ENCODE measurements around the gene C3.
"Not testable (repeated sequence)": the region's sequence is repeated elsewhere in the genome, so short reads cannot be mapped to it uniquely, and the experiment has no call there.

Gene C3

DNA sequence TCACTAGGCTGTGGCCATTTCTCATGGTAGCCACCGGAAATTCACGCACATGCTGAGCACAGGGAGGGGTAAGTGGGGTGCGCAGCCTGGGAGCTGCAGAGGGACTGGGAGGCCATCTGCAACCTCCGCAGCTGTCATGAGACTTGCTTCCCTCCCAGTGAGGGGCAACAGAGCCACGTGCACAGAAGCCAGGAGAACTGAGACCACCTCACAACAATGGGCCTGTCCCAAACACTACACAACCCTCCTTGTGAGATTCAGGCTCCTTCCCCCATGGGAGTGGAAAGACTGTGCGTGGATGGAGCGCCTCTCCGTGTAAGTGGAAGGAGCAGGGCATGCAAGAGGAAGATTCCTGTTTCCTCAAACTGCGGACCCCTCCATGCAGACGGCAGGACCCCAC is 8.8 kb downstream of the C3 start:
- TF ChIP-seq, protein P1, sequence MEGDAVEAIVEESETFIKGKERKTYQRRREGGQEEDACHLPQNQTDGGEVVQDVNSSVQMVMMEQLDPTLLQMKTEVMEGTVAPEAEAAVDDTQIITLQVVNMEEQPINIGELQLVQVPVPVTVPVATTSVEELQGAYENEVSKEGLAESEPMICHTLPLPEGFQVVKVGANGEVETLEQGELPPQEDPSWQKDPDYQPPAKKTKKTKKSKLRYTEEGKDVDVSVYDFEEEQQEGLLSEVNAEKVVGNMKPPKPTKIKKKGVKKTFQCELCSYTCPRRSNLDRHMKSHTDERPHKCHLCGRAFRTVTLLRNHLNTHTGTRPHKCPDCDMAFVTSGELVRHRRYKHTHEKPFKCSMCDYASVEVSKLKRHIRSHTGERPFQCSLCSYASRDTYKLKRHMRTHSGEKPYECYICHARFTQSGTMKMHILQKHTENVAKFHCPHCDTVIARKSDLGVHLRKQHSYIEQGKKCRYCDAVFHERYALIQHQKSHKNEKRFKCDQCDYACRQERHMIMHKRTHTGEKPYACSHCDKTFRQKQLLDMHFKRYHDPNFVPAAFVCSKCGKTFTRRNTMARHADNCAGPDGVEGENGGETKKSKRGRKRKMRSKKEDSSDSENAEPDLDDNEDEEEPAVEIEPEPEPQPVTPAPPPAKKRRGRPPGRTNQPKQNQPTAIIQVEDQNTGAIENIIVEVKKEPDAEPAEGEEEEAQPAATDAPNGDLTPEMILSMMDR (IDR thresholded peaks at IDR 0.05; ENCODE audit: control extremely low read depth, extremely low read depth, low read depth, missing control alignments), result no peak
- DNase-seq (ENCODE audit: extremely low spot score), result no peak
- ChIA-PET POLR2A (no interaction called here), CTCF (interaction anchor here (0.7 to 1.2 kb wide), 2 partner anchors 17 to 24 kb away, joined by 3 read pairs; no protein-coding TSS in a partner anchor)

DNA sequence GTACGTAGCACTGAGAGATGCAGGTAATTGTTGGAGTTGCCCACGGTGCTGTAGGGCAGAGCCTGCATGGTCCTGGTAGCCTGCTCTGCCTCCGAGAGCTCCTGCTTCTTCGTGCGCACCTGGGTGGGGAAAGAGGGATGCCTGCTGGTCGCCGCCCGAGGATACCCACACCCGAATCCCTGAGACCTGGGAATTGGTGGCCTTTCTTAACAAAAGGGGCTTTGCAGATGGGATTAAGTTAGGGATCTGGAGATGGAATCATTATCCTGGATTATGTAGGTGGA is 9.4 kb downstream of the C3 start:
- POLR2A ChIA-PET, result no interaction called here
- TF ChIP-seq, protein P1 (IDR thresholded peaks at IDR 0.05; ENCODE audit: control extremely low read depth, extremely low read depth, low read depth, missing control alignments), result no peak
- CTCF ChIA-PET, result interaction anchor here (0.7 to 1.2 kb wide), 2 partner anchors 18 to 25 kb away, joined by 3 read pairs; no protein-coding TSS in a partner anchor
- DNase-seq (ENCODE audit: extremely low spot score), result no peak

DNA sequence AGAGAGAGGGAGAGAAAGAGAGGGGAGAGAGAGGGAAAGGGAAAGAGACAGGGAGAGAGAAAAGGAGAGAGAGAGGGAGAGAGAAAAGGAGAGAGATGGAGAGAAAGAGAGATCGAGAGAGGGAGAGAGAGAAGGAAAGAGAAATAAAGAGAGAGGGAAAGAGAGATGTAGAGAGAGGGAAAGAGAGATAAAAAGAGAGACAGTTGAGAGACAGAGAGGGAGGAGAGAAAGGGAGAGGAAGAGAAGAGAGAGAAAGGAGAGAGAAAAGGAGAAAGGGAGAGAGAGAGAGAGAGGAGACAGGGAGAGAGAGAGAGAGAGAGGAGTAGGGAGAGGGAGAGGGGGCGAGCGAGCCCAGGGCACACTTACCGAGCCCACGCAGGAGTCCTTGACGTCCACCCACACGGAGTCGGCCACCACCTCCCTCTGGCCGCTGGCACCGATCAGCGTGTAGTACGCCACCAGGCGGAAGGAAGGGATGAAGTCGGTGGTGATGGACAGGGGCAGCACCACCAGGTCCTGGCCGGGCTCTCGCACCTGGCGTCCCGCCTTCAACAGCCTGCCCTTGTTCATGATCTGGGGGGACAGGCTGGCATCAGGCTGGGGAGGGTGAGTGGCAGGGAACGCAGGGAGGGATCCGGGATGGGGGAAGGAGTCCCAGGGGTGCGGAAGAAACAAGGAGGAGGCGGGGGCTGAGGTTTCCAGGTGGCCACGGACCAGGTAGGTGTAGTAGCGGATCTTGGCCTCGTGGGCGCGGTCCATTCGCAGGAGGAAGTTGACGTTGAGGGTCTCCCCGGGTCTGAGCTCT is 10.0 kb downstream of the C3 start:
- ChIA-PET CTCF (interaction anchor here (0.7 to 1.2 kb wide), 2 partner anchors 18 to 25 kb away, joined by 3 read pairs; no protein-coding TSS in a partner anchor), POLR2A (no interaction called here)
- no peak for DNase-seq (ENCODE audit: extremely low spot score)
- TF ChIP-seq, protein P1 (IDR thresholded peaks at IDR 0.05; ENCODE audit: control extremely low read depth, extremely low read depth, low read depth, missing control alignments), result peak; percentile 3

DNA sequence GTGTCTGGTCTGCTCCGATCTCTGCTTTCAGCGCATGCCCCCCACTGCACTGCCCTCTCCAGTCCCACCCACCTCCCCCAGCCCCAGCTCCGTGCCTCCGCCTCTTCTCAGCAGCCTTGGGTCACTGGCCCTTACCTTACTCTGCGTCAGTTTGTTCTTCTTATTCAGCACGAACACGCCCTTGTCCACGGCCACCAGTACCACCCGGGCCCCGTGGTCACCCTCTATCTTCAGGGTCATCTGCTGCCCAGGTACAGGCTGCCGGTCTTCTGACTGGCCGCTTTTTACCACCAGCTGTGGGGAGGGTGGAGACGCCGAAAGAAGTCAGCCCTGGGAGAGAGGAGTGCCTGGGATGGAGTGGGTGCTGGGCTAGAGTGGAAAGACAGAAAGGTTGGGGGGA is 10.9 kb downstream of the C3 start:
- ChIA-PET POLR2A (no interaction called here), CTCF (no interaction called here)
- TF ChIP-seq, protein P1 (IDR thresholded peaks at IDR 0.05; ENCODE audit: control extremely low read depth, extremely low read depth, low read depth, missing control alignments), result no peak
- no peak for DNase-seq (ENCODE audit: extremely low spot score)

DNA sequence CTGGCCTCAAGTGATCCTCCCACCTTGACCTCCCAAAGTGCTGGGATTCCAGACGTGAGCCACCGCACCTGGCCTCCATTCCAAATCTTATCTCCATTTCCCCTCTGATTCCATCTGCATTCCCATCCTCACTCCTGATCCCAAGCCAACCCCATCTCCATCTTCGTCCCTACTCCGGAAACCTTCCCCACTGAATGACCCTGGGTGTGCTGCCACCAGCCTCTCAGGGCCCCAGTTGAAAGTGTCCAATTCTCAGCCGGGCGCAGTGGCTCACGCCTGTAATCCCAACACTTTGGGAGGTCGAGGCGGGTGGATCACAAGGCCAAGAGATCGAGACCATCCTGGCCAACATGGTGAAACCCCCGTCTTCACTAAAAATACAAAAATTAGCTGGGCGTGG is 11.5 kb downstream of the C3 start:
- CTCF ChIA-PET; DNase-seq (ENCODE audit: extremely low spot score): not testable (repeated sequence)
- POLR2A ChIA-PET, result interaction anchor here (0.7 kb wide), 1 partner anchor 20 kb away, joined by 13 read pairs; no protein-coding TSS in a partner anchor

DNA sequence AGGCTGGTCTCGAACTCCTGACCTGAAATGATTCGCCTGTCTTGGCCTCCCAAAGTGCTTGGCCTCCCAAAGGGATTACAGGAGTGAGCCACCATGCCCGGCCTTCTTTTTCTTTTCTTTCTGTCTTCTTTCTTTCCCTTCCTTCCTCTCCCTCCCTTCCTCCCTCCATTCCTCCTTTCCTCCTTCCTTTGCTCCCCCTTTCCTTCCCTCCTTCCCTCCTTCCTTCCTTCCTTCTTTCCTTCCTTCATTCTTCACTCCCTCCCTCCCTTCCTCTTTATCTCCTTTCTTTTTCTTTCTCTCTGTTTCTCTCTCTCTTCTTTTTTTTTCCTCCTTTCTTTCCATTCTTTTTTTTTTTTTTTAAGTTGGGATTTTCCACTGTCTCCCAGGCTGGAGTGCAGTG is 12.1 kb downstream of the C3 start:
- DNase-seq (ENCODE audit: extremely low spot score), result no peak
- TF ChIP-seq, protein P1 (IDR thresholded peaks at IDR 0.05; ENCODE audit: control extremely low read depth, extremely low read depth, low read depth, missing control alignments), result no peak
- ChIA-PET POLR2A (interaction anchor here (0.7 kb wide), 1 partner anchor 21 kb away, joined by 13 read pairs; no protein-coding TSS in a partner anchor), CTCF (no interaction called here)

DNA sequence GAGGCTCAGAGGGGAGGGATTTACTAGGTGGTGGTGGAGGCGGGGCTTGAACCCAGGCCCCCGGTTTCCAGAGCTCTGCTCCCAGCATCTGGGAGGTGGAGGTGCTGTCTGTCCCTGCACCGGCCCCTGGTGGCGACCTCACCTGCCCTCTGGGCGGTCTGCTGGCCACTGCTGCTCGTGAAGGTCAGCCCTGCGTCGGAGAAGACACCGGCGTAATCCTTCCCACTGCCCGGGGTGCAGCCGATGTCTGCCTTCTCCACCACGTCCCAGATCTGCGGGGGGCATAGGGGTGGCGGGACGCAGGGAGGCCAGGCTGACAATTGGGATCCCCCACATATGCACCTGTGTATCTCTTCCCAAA is 12.8 kb downstream of the C3 start:
- ChIA-PET POLR2A (no interaction called here), CTCF (no interaction called here)
- TF ChIP-seq, protein P1 (IDR thresholded peaks at IDR 0.05; ENCODE audit: control extremely low read depth, extremely low read depth, low read depth, missing control alignments), result no peak
- DNase-seq (ENCODE audit: extremely low spot score), result no peak

Data from GM10248 (cell line).